GM18909 (cell line): ENCODE data around the gene WNT3.

Experiments
- ATAC-seq: cut with Tn5 transposase; IDR thresholded peaks from one replicate; pipeline ENCODE4 v1.9.1; 2021; ENCODE audit warnings: mild to moderate bottlenecking; ENCODE audit not compliant: unreplicated experiment, poor library complexity

WNT3 gene

DNA sequence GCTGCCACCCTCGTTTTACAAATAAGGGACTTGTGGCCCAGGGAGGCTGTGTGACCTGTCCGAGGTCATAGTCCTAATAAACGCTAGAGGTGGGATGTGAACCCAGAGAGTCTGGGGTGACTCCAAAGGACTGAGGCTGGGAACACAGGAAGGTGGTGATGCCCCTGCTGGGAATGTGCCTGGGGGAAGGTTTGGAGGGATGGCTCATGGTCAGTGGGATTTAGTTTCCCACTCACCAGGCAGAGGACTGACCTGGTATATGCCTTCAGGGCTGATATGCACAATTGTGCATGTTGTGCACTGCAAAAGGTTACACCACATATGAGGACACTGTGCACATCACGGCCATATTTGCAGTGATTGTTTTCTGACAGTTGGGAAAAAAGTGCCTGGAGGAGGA, 19.0 kb upstream of the WNT3 start:
- no peak for ATAC-seq

DNA sequence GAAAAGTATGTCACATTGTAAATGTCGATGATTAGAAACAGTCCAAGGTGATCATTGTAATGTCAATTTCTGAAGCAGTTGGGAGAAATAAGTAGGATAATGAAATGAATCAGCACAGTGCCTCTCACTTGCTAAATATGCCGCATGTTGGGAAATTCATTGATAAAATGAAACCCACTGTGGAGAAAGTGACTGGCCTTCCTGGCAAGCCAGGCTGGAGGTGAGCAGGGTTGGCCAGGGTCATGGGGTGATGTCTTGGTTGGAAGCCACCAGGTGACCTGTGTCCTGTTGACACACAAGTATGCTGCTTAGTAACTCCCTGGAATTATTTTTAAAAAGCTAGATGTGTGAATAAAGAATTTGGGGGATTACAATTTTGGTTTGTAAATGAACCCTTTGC, 18.0 kb upstream of the WNT3 start:
- no peak for ATAC-seq

DNA sequence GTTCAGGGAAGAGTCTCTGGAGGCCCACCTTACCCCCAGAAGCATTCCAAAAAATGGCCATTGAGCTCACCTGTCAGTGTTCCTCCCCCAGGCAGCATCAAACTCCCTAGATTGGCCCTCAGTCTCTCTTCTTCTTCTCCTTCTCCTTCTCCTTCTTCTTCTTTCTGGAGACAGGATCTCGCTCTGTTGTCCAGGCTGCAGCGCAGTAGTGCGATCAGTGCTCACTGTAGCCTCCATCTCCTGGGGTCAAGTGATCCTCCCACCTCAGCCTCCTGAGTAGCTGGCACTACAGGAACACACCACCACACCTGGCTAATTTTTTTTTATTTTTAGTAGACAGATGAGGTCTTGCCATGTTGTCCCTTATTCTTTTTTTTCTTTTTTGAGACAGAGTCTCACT, 16.4 kb upstream of the WNT3 start:
- no peak for ATAC-seq

DNA sequence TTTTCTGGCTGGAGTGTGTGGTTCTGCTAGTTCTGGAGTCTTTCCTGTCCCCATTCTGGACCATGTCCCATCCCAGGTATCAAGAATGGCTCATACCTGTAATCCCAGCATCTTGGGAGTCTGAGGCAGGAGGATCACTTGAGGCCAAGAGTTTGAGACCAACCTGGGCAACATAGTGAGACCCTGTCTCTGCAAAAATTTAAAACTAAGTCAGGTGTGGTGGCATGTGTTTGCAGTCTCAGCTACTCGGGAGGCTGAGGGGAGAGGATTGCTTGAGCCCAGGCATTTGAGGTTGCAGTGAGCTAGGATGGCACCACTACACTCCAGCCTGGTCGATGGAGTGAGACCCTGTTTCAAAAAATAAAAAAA, 15.3 kb upstream of the WNT3 start:
- ATAC-seq, result no peak

DNA sequence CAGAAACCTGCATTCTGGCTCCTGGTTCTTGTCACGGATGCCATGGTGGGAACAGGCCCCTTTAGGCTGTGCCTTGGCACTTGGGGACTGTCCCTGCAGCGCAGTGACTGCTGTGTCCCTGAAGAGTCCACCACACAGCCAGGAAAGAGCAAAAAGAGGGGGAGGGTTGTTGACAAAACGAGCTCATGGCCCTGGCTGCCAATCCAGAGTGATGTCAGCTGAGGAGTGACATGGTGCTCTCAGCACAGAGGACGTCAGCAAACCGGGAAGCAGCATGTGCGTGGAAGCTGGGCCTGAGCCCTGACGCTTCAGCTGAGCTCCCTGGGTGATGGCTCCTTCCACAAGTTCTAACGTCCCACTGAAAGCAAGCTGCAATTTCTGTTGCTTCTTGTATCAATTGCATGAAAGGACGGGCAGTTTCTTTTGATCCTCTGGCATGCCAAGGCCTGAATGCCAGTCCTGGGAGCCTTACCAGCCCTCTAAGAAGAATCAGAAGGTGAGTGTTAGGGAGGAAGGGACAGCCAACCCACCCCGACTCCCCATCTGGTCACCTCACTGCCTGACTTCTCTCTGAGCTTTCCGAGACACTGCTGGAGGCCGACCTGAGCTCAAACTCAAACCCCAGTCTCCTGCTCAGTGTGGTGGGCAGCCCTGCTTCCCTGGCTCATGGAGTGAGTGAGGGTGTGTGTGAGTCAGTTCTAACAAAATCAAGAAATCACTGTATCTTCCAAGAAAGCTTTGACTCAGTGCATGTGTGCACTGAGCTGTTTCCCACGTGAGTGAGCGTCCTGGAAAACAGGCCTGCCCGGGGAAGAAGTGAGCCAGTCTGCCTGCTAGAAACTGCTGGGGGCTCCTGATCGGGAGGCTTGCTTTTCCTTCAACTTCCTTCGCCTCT, 14.7 kb upstream of the WNT3 start:
- ATAC-seq, result no peak

DNA sequence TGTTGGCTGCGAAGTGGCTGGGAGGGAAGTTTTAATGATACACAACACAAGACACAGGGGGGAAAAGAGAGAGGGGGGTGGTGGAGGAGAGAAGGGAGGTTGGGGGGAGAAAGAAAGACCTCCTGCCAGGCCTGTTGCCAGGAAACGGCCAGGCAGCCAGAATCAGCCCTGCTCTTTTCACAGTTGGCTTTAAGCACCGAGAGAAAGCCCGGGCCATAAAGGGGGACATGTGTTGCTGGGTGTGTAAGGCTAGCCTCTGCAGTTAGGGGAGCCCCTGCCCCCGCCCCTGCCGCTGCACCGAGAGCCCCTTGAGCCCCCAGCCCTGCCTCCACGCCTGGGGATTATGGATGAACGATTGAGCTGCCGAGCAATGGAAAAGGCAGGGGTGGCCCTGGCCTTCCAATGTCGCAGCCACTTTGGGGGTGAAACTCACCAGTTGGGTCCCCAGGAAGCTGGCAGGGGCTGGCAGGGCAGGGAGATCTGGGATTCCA, 13.9 kb upstream of the WNT3 start:
- ATAC-seq, result no peak

DNA sequence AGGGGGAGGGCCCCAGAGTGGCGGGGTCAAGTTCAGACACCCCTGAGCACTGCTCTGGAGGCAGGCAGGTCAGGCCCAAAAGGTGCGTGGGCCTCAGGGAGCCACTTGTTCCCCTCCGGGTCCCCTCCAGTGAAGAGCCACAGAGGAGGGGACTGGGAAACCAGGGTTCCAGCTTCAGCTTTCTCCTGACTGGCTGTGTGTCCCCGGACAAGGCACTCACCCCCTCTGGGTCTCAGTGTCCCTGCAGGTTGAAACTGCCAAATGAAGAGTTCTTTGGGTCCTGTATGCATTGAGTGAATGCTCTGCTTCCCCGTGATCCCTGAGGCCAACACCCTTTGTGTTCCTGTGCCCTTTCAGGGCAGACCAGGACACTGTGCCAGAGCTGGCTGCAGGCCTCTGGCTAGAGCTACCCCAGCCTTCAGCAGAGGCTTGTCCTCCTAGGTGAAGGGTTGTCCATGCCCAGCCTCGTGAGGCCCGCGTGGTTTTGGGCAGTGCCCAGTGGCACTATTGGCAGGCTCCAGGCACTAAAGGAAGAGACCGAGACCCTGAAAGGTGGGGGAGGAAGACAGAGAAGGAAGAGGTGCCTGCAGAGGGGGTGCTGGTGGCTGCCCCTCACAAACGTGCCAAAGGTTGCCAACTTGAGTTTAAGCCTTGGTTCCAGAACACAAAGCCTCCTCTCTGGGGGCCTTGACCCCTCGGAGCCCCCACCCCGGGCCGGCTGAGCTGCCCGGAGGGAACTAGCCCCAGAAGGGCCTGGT, 13.3 kb upstream of the WNT3 start:
- ATAC-seq, result no peak

DNA sequence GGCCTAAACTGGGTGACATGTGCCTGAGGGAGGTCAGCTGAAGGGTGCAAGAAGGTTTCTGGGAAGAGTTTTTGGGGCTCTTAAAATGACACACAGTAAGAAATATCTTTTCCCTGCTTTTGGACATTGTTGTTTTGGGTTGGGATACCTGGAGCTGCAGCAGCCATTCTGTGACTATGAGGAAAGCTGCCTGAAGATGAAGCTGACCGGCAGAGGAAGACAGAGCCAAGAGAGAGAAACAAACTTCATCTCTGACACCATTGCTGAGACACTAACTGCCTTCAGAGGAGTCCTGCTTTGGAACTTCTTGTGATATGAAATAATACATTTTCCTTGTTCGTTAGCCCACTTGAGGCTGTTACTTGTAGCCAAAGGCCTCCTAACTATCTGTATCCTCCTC, 8.8 kb upstream of the WNT3 start:
- ATAC-seq, result no peak

DNA sequence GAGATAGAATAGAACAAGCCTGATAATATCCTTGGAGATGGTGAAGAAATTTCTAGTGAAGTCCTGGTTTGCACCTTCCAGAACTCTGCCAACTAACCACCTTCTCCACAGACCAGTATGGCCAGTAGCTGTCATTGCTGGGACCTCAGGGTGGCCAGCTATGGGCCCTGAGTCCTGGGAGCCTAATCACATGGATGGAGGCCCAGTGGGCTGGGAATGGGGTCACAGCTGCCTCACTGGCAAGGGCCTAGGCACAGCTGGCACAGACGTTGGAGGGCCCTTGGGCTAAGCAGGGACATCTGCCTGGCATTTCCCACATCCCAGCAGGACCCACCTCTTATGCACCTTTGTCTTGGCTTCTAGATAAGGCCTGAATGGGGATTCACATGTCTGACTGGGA, 7.6 kb upstream of the WNT3 start:
- ATAC-seq, result no peak

DNA sequence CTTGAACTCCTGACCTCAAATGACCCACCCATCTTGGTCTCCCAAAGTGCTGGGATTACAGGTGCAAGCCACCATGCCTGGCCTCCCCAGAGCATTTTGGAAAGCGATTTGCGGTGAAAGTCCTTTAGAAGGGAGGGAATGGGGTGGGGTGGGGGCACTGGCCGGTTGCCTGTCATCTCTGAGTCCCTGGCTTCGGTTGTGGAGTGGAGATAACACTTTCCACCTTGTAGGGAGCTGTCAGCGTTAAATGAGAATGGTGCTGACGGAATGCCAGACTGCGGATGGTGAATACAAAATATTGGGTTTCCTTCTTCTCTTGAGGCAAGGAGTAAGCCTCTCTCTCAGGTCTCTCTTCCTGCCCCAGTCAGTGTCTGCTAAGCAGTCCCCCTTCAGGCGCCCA, 5.2 kb upstream of the WNT3 start:
- no peak for ATAC-seq

DNA sequence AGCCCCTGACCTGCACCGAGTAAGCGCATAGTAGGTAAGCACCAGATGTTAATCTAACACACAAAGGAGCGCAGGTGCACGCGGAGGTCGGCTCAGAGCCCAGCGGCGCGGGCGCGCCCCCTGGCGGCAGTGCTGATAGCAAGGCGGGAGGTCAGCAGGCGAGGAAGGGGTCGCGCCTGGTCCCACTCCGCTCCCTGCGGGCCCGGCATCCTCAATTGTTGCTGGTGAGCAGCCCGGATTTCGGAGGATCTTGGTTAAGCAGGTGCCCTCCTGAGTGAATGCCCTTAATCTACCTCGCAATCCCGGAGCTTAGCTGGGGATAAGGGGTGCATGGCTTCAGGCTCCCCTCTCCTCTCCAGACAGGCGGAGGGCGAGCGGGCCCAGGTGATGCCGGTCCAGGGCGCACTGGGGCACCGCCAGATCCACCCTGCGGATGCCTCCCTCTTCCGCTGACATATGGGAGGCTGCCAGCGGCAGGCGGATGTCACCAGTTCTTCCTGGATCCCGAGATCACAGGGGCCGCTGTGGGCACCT, 4.0 kb upstream of the WNT3 start:
- ATAC-seq, result no peak

DNA sequence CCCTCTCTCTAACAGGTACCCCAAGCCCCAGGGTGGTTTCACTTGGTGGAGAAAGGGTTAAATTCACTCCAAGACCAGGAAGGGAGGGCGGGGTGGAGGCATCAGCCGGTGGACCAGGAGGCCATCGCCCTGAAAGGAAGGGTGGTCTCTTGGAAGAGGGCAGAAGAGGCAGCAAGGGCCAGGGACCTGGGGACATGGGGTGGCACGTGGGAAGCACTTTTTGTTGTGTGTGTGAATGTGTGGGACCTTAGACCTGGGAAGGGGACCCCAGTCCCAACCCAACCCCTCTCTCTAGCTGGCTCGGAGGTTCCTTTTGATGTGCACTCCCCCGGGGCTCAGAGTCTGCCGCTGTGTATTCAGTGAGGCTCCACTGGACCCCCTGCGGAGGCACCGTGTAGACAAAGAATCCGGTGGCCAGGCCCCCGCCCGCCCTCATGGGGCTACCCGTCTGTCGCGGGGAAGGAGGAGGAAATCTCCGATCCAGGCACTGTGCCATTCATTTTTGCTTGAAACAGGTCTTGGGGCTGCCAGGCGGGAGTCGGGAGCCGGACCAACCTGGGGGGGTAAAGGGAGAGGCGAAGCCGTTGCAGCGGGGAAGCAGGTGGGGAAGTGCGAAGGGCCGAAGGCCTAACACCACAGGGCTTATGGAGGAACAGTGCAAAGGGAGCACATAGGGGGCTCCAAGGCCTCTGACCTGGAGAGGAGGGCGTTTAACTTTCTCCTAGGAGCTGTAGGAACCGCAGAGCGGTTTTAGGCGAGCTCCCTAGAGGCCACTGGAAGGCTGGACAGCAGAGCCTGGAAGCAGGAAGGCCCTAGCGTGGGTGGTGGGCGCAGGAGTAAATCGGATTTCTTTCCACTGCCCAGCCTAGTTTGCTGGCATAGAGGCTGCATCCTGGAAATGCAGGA, 3.2 kb upstream of the WNT3 start:
- no peak for ATAC-seq

DNA sequence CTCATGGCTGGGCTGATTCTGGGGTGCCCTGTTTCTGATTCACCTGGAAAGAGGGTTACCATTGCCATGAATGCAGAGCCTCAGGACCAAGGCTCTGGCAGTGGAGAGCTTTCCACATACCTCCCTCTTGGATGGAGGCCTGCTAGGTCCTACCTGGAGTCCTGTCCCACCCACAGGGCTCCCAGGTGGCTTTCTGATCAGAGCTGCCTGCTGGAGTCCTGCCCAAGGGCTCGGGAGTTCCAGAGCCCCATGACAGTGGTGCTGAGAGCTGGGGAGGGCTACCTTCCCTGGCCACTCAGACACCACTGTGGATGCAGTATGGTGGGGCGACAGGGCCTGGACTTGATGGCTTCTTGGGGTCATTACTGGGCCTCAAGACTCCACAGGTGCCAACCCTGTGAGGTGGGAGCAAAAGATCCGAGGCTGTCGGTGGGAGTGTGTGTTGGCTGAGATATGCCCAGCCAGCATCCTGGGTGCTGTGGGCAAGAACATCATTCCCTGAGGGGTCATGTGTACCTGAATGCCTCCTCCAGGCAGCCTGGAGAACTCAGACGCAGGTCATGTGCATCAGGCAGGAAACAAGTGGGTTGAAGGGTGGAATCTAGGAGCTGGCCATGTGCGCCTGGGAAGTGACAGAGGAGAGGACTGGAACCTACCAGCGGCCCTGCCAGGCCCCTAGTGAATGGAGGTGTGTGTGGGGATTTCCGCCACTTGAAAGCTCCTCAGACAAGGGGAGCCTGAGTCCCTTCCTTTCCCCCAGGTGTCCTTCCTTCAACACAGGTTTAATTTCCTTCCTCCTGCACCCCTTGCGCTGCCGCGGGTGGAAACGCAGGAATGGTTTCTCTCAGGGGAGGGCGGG, 2.3 kb upstream of the WNT3 start:
- no peak for ATAC-seq

DNA sequence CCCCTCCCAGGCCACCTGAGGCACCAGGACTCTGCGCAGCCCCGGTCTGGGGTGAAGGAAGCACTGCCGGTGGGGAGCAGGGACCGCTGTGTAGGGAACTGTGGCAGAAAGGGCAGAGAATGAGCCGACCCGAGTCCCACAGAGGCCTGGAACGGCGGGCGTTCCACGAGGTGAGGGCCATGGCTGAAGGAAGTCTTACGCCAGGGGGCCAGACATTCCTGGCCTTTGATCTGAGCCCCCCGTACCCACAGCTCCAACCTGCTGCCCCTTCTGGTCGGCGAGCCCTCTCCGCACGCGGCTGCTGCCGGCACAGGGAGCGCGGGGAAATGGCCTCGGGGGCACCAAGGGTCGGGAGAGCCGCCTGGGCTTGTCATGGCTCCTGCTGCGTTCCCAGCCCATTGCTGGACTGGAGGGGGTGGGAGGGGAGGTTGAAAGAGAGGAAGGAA, 1.4 kb upstream of the WNT3 start:
- ATAC-seq, result no peak

DNA sequence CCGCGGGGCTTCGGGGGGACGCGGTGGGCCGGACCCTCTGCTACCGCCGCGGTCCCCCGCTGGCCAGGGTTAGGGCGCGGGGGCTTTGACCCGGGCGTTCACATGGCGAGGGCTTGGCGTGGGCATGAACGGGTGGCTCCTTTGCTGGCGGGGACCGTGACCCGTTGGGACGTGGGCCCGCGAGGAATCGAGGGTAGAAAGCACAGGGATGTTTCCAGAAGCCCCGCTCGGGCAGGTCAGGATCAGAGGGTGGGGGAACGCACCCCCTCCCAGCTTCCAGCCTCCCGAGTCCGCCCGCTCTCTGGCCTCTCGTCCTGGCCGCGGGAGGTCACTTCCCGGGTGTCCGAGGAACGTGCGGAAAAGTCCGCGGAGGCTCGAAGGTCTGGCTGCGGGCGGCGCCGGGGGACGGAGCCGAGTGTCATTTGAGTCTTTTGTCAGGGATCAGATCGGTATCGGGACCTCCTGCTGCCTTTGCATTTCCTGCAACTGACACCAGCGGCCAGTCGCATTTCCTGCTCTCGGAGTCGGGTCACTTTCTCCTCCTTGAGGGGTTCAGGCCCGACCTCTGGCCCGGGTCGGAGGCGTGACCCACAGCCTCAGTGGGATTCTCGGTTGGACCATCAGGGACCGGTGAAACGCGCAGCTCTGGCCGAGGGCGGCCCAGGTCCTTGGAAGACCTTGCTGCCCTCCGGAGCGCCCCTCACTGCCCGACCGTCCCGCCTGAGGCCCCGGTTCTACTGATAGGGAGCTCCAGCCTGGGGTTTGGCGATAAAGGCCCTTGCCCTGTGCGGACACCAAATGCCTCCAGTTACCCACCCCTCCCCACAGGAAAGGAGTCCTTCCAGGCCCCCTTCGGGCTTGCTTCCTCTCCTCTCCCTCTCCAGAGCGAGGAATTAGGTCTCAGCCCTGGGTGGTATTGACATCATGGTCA, 702 bp upstream of the WNT3 start:
- ATAC-seq, result no peak

DNA sequence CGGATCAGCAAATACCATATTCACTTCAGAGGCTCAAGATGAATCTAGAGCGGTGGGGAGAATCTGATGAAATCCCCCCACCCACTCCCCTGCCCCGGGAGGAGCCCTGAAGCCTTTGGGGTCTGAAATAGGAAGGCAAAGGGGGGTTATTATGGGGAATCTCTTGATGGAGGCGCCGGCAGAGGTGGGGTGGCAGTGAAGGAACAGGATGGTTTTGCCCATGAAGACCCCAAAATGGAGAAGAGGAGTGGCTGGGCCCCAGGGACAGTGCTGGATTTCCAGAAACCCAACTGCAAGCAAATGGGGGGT, 637 bp downstream of the WNT3 start:
- no peak for ATAC-seq

DNA sequence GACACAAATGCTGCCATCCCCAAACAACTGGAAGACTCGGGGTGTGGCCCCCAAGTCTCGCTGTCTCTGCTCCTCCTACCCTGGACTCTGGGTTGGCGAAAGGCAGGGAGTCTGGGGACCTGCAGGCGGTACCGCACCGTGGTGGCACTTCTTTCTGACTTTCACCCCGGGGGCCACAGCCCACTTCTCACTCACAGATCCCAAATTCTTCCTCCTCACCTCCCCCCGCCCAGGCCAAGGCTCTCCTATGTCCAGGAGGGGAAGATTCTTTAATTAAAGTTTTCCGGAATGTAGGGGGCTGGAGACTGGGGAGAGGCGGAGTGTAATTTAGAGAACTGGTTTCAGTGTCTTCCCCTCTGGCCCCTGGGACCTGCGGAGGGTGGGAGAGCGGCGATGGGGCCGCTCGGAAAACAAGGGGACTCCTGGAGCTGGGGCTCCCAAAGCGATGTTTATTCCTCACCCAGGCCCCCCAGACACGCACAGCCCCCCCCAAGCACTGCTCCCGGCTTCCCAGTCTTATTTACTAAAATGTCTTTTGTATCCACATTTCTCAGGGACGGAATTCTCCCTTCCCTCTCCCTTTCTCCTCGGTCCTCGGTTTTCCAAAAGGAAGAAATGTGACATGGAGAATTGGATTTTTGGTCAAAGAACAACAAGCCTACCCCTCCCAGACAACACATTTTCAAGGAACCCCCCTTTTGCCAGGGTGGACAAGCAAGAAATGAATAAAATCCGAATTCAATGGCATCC, 1.2 kb downstream of the WNT3 start:
- ATAC-seq, result no peak
